Endothelial cell of umbilical vein (primary cell): ENCODE measurements around the gene EMC9. TPM values are rescaled to one million over a fixed set of nuclear protein-coding genes. Genes with fewer than 3 reads are reported as not detected.

Source experiments
- BruUV-seq: library from RNA; stranded (reverse); fragments of 400-500 nt; replicated peaks from 2 replicates; lab custom pipeline; 2021; lab: Mats Ljungman, UMichigan
- CTCF ChIA-PET: fragments of 300-600, 350-600 bp; sonication (Branson Sonifier 250); formaldehyde crosslinking; loops from one replicate; lab custom pipeline; 2021; ENCODE audit warnings: antibody characterized with exemption, inconsistent platforms; lab: Charles Lee
- POLR2A ChIA-PET: fragments of 300-600, 350-600 bp; sonication (Branson Sonifier 250); formaldehyde crosslinking; loops from one replicate; lab custom pipeline; 2021; ENCODE audit warnings: antibody characterized with exemption, inconsistent platforms; lab: Charles Lee
- DNase-seq: peaks from one replicate; pipeline ENCODE4 v3.0.0-alpha.2; 2011; ENCODE audit warnings: low read depth, low spot score
- FAIRE-seq: peaks from 2 replicates; lab custom pipeline; 2011; peaks lifted over from hg19 to GRCh38; lab: Jason Lieb, UNC
- H2AFZ ChIP-seq: 2 replicates; pipeline ENCODE4 v1.6.0; 2012; ENCODE audit warnings: low read depth, low read length, control low read depth, inconsistent platforms
- H3K27ac ChIP-seq: 2 replicates; pipeline ENCODE4 v1.5.1; 2011; ENCODE audit warnings: low read depth, mild to moderate bottlenecking, control low read depth, low read length, moderate library complexity; ENCODE audit not compliant: insufficient read depth
- H3K27me3 ChIP-seq, 2 experiments: 2 replicates each; pipeline versions ENCODE4 v1.6.0 to v1.6.1; 2011; ENCODE audit warnings: low read length in 2 of 2, mixed read lengths in 1 of 2; ENCODE audit not compliant: control insufficient read depth in 2 of 2, insufficient read depth in 2 of 2
- H3K36me3 ChIP-seq, 2 experiments: 2 replicates in 1 of 2; 3 replicates in 1 of 2; pipeline ENCODE4 v1.5.1; 2011; ENCODE audit warnings: low read length in 2 of 2, mild to moderate bottlenecking in 1 of 2, moderate library complexity in 1 of 2; ENCODE audit not compliant: control insufficient read depth in 2 of 2, insufficient read depth in 2 of 2; ENCODE audit errors: extremely low read depth in 1 of 2
- H3K4me1 ChIP-seq: 3 replicates; pipeline ENCODE4 v1.5.1; 2011; ENCODE audit warnings: mild to moderate bottlenecking, low read length; ENCODE audit not compliant: control insufficient read depth, insufficient read depth; ENCODE audit errors: extremely low read depth
- H3K4me2 ChIP-seq: 2 replicates; pipeline ENCODE4 v1.6.1; 2011; ENCODE audit warnings: low read length, control low read depth, mixed read lengths; ENCODE audit not compliant: insufficient read depth
- H3K4me3 ChIP-seq, 3 experiments: fragments of 200-600 bp in 1 of 3; sonication (generic), shearing (Covaris generic) in 1 of 3; replicated peaks in 1 of 3; 2 replicates each; pipeline ENCODE4 v1.5.1; 2011 to 2016; ENCODE audit warnings: control low read depth in 3 of 3, low read length in 3 of 3, mild to moderate bottlenecking in 2 of 3, inconsistent platforms in 1 of 3, low read depth in 1 of 3, moderate library complexity in 1 of 3; ENCODE audit not compliant: insufficient read depth in 1 of 3
- H3K79me2 ChIP-seq: 2 replicates; pipeline ENCODE4 v1.6.0; 2012; ENCODE audit warnings: low read length, inconsistent platforms; ENCODE audit not compliant: control insufficient read depth, insufficient read depth
- H3K9ac ChIP-seq: replicated peaks from 2 replicates; pipeline ENCODE3; 2011; ENCODE audit warnings: low read length, control low read depth; ENCODE audit not compliant: insufficient read depth; ENCODE audit errors: extremely low read depth
- H3K9me1 ChIP-seq: replicated peaks from 3 replicates; pipeline ENCODE4 v1.6.0; 2011; ENCODE audit warnings: mild to moderate bottlenecking, low read length; ENCODE audit not compliant: control insufficient read depth, insufficient read depth; ENCODE audit errors: extremely low read depth
- H3K9me3 ChIP-seq: replicated peaks from 2 replicates; pipeline ENCODE4 v1.5.1; 2012; ENCODE audit warnings: low read length, inconsistent platforms; ENCODE audit not compliant: control insufficient read depth, insufficient read depth
- H4K20me1 ChIP-seq: replicated peaks from 2 replicates; pipeline ENCODE3; 2011; ENCODE audit warnings: mild to moderate bottlenecking, low read length; ENCODE audit not compliant: control insufficient read depth, insufficient read depth; ENCODE audit errors: extremely low read depth
- EZH2 ChIP-seq: IDR thresholded peaks from 2 replicates; pipeline ENCODE4 v1.6.1; 2012; ENCODE audit warnings: borderline replicate concordance, low read depth, mild to moderate bottlenecking, moderate library complexity, low read length, inconsistent platforms; ENCODE audit not compliant: severe bottlenecking
- FOS ChIP-seq: IDR thresholded peaks from 2 replicates; pipeline ENCODE4 v1.6.1; 2011; ENCODE audit warnings: mild to moderate bottlenecking, low read length, moderate library complexity, borderline replicate concordance; ENCODE audit not compliant: insufficient read depth
- GATA2 ChIP-seq: IDR thresholded peaks from 2 replicates; pipeline ENCODE4 v1.7.0; 2011; ENCODE audit warnings: low read depth, mild to moderate bottlenecking, moderate library complexity, mixed read lengths, low read length; ENCODE audit not compliant: insufficient read length, insufficient read depth
- JUN ChIP-seq: IDR thresholded peaks from 2 replicates; pipeline ENCODE4 v1.6.1; 2011; ENCODE audit warnings: borderline replicate concordance, low read depth; ENCODE audit not compliant: insufficient read length, insufficient read depth
- MYC ChIP-seq: IDR thresholded peaks from one replicate; pipeline ENCODE4 v1.6.1; 2011; ENCODE audit warnings: mild to moderate bottlenecking, low read depth, low read length
- POLR2A ChIP-seq: IDR thresholded peaks from 2 replicates; pipeline ENCODE4 v1.6.1; 2012; ENCODE audit warnings: low read depth, mild to moderate bottlenecking, control low read depth, low read length
- POLR2AphosphoS5 ChIP-seq: IDR thresholded peaks from 2 replicates; pipeline ENCODE4 v1.6.1; 2012; ENCODE audit warnings: low read depth, mild to moderate bottlenecking, control low read depth, low read length, moderate library complexity; ENCODE audit not compliant: insufficient read depth
- dilution Hi-C: fragments of 300-500 bp; cut with MboI; formaldehyde crosslinking; loops from one replicate; pipeline ENCODE4 v1.15.0; 2019; ENCODE audit warnings: low sequenced_read_pairs; ENCODE audit not compliant: extremely low pct_ligation_motif_present
- intact Hi-C: fragments of 100-400 bp; cut with micrococcal nuclease; formaldehyde crosslinking; loops from one replicate; pipeline ENCODE4 v1.10.0; 2022
- polyA plus RNA-seq, 4 experiments: library from polyadenylated mRNA; depleted of rRNA in 3 of 4; stranded (reverse) in 3 of 4; unstranded in 1 of 4; fragments of >200 nt; gene quantifications; 2 replicates each; pipeline versions ENCODE4 v1.2.1 to v1.2.3, GENCODE V29; 2011 to 2012; ENCODE audit warnings: missing spikeins in 1 of 4
- total RNA-seq: library from RNA; stranded (reverse); gene quantifications from 2 replicates; pipeline ENCODE4 v1.2.3, GENCODE V29; 2021
- TF ChIP-seq, protein P1 (sequence below): IDR thresholded peaks from 2 replicates; pipeline ENCODE4 v1.6.1; 2011; ENCODE audit not compliant: insufficient read depth, insufficient read length
- TF ChIP-seq, protein P2 (sequence below), 2 donors: IDR thresholded peaks; 1 replicate in 1 of 2; 2 replicates in 1 of 2; pipeline ENCODE4 v1.5.1; 2011; ENCODE audit warnings: low read length in 2 of 2, mild to moderate bottlenecking in 2 of 2, moderate library complexity in 2 of 2, control low read depth in 1 of 2, inconsistent platforms in 1 of 2, low read depth in 1 of 2; ENCODE audit not compliant: insufficient read depth in 1 of 2; ENCODE audit errors: extremely low read depth in 1 of 2

The EMC9 gene
- total and polyA plus RNA-seq, 2 donors (not counting 3 experiments of a cell fraction or from before 2014, with no cell fraction given) = 21.8 to 31.8 TPM

DNA sequence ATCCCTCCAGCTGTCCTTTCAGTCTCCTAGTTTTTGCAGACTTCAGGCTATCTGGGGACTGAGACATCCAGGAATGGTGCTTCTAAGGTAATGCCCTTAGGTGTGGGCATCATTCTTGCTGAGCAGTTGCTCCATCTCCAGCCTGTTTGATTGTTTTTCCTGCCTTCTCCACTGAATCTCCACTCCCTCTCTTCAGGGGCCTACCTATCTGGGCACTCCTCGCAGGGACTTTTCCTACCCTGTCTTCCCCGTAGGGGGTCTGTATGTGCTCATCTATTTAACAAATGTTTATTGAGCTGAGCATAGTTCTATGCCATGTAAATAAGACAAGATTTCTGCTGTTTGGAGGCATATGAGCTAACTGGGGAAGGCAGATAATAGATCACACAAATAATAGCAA lies 8.4 kb downstream of the EMC9 start:
- Histone ChIP-seq H2AFZ (no peak overlapping the region), H3K9me1 (no peaks in the 10 kb centered on the region), H3K27me3 (no peaks in the 10 kb centered on the region), H3K4me1 (peaks cover 11% of the 10 kb centered on the region), H3K4me2 (no peak overlapping the region), H3K9ac (no peak overlapping the region), H3K4me3 (no peak overlapping the region), H3K36me3 (peaks cover 0 to 2% of the 10 kb centered on the region in 2 experiments), H3K9me3 (no peaks in the 10 kb centered on the region), H4K20me1 (no peaks in the 10 kb centered on the region), H3K27ac (no peak overlapping the region), H3K79me2 (peaks cover 5% of the 10 kb centered on the region)
- FAIRE-seq (no peak), DNase-seq (no peak)
- ChIA-PET CTCF (no interaction called here), POLR2A (interaction anchor here (0.7 kb wide), 1 partner anchor 8 kb away, joined by 7 read pairs; no protein-coding TSS in a partner anchor)
- dilution Hi-C loops (no loop called here), intact Hi-C loops (no loop called here)
- no TSS peak for BruUV-seq
- TF ChIP-seq, protein P1, sequence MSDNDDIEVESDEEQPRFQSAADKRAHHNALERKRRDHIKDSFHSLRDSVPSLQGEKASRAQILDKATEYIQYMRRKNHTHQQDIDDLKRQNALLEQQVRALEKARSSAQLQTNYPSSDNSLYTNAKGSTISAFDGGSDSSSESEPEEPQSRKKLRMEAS = no peak
- TF ChIP-seq FOS = no peak
- TF ChIP-seq GATA2 = no peak
- TF ChIP-seq EZH2 = no peak
- TF ChIP-seq MYC = no peak
- TF ChIP-seq POLR2A = no peak
- TF ChIP-seq, protein P2, sequence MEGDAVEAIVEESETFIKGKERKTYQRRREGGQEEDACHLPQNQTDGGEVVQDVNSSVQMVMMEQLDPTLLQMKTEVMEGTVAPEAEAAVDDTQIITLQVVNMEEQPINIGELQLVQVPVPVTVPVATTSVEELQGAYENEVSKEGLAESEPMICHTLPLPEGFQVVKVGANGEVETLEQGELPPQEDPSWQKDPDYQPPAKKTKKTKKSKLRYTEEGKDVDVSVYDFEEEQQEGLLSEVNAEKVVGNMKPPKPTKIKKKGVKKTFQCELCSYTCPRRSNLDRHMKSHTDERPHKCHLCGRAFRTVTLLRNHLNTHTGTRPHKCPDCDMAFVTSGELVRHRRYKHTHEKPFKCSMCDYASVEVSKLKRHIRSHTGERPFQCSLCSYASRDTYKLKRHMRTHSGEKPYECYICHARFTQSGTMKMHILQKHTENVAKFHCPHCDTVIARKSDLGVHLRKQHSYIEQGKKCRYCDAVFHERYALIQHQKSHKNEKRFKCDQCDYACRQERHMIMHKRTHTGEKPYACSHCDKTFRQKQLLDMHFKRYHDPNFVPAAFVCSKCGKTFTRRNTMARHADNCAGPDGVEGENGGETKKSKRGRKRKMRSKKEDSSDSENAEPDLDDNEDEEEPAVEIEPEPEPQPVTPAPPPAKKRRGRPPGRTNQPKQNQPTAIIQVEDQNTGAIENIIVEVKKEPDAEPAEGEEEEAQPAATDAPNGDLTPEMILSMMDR (IDR thresholded peaks at IDR 0.05; ENCODE audit: extremely low read depth in 1 of 2, insufficient read depth in 1 of 2, low read depth in 1 of 2, low read length in 2 of 2) = no peak
- no peak for TF ChIP-seq POLR2AphosphoS5
- no peak for TF ChIP-seq JUN
